ENCODE data around the gene ARPC1A. TPM values are rescaled to one million over a fixed set of nuclear protein-coding genes. Genes with fewer than 3 reads are reported as not detected.
A peak's percentile ranks its signal among the peaks of the same experiment; 100 is the strongest.
"Not testable (repeated sequence)": the region's sequence is repeated elsewhere in the genome, so short reads cannot be mapped to it uniquely, and the experiment has no call there.

The ARPC1A gene
- total RNA-seq, 2 donors from 2014 or later = 74.4 to 85.5 TPM

DNA sequence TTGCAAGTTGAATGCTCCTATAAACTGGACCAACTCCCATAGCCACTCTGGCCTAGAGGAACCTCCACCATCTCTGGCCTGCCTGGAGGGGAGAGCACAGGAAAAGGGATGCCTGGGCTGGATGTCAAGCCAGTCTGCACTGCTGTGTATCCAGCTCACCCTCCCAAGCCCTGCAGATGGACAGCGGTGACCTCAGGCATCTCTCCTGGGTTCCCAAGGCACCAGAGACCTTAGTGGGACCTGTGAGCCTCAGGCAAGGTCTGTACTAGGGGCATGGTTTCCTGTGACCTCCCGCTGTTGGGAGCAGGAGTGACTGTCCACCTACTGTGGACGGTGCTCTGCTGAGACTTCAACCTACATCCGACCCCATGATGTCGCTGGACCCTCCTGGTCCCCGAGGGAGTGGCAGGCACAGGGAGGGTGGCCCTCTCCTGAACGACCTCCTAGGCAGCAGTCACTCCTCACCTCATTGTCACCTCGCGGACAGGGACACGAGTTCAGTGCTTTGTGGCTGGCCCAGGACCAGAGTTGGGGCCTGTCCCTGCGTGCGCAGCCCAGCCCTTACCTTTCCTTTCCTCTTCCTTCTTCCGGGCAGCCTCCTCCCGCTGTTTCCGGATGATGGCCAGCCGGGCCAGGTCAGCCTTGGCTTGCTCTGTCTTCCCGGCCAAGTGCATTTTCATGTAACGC lies 71.7 kb downstream of the ARPC1A start:
- no peak for DNase-seq (ENCODE audit: low spot score)
- intact Hi-C loops (cut with DNase I) = no loop called here

DNA sequence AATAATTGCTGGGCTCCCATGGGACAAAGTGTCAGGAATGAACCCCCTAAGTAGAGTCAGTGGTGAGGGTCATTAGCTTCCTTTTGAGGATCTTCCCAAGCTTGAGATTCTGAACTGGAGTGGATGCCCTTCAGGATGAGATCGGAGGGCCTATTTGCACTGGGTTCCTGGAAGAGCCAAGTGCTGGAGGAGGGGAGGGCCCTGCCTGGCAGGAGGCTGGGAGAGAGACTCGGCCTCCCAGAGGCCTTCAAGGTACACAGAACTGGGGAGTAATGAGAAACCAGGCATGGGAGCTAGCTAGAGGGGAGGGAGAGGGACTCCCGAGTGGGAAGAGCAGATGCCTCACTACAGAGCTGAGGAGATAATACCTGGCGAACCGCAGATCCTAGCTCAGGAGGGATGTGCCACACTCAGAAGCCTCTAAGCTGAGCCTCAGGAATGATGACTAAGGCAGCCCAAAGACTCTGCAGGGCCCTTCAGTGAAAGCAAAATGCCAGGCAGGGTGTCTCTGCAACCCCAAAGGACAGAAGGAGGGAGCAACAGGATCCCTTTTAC lies 73.3 kb downstream of the ARPC1A start:
- no peak for DNase-seq (ENCODE audit: low spot score)
- intact Hi-C loops (cut with DNase I) = no loop called here

DNA sequence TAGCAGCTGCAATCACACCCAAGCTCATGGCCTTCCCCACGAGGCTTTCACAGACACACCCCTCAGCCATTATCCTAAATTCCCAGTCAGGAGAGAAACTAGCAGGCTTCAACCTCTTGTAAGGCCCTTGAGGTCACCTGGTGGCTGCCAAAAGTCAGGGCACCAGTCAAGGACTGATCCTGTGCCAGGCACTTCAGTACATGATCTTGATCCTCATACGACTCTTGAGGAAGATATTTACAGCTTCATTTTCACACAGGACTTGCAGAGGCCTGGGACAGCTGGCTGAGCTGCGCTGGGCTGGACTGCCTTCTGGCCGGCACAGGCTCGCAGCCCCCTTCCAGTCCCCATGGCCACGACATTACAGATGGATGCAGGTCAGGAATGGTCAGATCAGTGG lies 73.9 kb downstream of the ARPC1A start:
- intact Hi-C loops (cut with DNase I) = no loop called here
- DNase-seq (ENCODE audit: low spot score) = no peak

- DNase-seq (ENCODE audit: low spot score) = no peak
- intact Hi-C loops (cut with DNase I) = no loop called here
Observed at GRCh38 chr7:99402854-99403253, 77.2 kb downstream of the ARPC1A start.

DNA sequence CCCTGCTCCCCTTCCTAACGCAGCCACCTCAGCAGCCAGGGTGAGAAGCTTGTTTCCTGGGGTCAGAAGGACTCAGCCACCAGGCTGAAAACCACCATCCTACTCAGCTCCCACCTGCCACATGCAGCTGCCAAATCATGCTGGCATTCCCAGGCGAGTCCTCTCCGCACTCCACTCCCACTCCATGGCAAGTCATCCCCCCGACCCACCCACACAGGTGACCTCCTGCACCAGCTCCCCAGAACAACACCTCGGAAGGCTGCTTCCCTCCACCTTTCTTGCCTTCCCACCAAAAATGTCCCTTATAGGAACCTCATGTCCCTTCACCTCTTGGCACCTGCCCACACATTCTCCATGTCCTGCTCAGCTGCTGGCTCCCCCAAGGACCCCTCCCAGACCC lies 78.1 kb downstream of the ARPC1A start:
- no peak for DNase-seq (ENCODE audit: low spot score)
- intact Hi-C loops (cut with DNase I) = no loop called here

GRCh38 chr7:99404235-99404976 lies 78.7 kb downstream of the ARPC1A start:
- no peak for DNase-seq (ENCODE audit: low spot score)
- intact Hi-C loops (cut with DNase I) = no loop called here

DNA sequence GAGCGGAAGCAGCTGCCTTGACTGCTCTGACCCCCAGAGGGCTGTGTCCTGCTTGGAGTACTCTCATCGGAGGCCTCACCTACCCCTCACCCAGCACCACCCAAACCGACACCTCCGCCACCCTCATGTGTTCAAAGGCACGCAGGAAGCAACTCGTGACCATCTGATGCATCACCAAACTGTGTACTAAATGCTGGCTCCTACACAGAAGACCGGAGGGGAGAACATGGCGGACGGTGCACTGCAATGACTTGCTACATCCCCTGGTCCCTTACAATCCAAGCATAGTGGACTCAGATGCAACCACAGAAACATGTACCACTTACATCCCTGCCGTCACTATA lies 79.3 kb downstream of the ARPC1A start:
- no peak for DNase-seq (ENCODE audit: low spot score)
- intact Hi-C loops (cut with DNase I) = loop anchor here in 1 of 2 donors (5.0 kb wide), 1 partner anchor 47 kb away; no protein-coding TSS in a partner anchor

GRCh38 chr7:99406557-99406956 lies 80.9 kb downstream of the ARPC1A start:
- intact Hi-C loops (cut with DNase I) = loop anchor here in 1 of 2 donors (5.0 kb wide), 1 partner anchor 46 kb away; no protein-coding TSS in a partner anchor
- no peak for DNase-seq (ENCODE audit: low spot score)

GRCh38 chr7:99407872-99408378 lies 82.2 kb downstream of the ARPC1A start:
- intact Hi-C loops (cut with DNase I) = loop anchor here in 1 of 2 donors (5.0 kb wide), 1 partner anchor 44 kb away; no protein-coding TSS in a partner anchor
- DNase-seq (ENCODE audit: low spot score) = peak; percentile 95

DNA sequence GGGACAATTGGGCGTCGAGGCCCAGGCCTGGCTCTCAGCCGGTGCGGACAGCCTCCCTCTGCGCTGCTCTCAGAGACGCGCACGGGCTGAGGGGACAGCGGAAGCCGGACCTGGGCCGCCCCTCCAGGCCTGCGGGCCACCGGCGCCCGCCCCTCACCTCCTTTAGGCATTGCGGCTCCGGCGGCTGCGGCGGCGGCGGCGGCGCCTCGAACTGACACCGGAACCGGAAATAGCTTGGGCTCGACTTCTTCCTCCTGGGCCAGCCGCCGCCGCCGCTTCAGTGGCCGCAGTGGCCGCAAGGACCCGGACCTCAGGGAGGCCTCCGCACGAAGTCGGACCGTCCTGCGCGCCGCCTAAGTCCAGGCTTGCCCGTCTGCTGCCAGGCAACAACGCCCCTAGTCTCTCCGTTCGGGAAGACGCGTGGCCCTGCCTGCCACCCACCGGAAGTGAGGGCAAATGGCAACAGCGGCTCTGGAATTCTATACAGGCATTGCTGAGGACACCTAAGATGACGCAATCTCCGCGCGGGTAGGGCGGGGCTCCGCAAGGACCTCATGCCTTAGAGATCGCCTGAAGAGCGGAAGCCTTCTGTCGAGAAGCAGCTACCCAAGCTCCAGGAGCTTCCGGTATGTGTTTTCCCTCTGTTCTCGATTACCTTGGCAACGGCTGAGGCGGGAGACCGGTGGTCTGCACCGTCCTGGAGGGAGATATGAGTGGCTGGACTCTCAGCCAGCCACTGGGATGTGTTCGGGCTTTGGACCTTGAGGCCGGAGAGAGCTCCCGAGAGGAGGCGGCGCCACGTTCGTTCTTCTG lies 82.9 kb downstream of the ARPC1A start, which contains the start of the genes BUD31 and PDAP1:
TSS of gene BUD31 (plus strand) at position 591 of the 813 bp plus-strand sequence. CDS start 2,124 bp downstream, outside the sequence.
TSS of gene PDAP1 (minus strand) at position 219 of the 813 bp plus-strand sequence. CDS start at position 170, 49 bp downstream.
- intact Hi-C loops (cut with DNase I) = loop anchor here in 1 of 2 donors (5.0 kb wide), 1 partner anchor 44 kb away; no protein-coding TSS in a partner anchor
- peak; percentile 98 for DNase-seq (ENCODE audit: low spot score)

- no peak for DNase-seq (ENCODE audit: low spot score)
- intact Hi-C loops (cut with DNase I) = loop anchor here in 1 of 2 donors (5.0 kb wide), 1 partner anchor 43 kb away; no protein-coding TSS in a partner anchor
Observed at GRCh38 chr7:99409192-99409572, 83.5 kb downstream of the ARPC1A start.

DNA sequence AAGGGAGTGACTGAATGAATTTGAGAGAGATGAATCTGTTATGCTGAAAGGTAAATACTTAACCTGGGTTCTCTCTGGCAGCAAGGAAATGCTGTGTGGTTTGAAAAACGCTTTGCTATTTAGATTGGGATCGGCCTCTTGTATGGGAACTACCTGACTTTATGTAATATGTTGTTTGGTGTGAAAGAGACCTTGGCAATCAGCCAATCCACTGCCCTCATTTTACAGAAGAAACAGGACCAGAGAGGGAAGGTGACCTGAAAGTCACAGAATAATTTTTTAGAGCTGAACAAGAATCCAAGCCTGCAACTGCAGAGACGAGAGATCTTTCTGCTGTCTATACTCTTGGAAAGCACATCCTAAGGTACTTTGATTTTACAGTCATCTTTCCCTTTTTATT lies 84.1 kb downstream of the ARPC1A start:
- no peak for DNase-seq (ENCODE audit: low spot score)
- intact Hi-C loops (cut with DNase I) = loop anchor here in 1 of 2 donors (5.0 kb wide), 1 partner anchor 42 kb away; no protein-coding TSS in a partner anchor

GRCh38 chr7:99410635-99411034 lies 84.9 kb downstream of the ARPC1A start:
- DNase-seq (ENCODE audit: low spot score) = no peak
- intact Hi-C loops (cut with DNase I) = no loop called here

- intact Hi-C loops (cut with DNase I) = not testable (repeated sequence)
- peak; percentile 92 for DNase-seq (ENCODE audit: low spot score)
Observed at GRCh38 chr7:99415513-99416127, 89.9 kb downstream of the ARPC1A start.

Other genes starting within 250 kb of the ARPC1A start
- gene SMURF1, start 181.8 kb upstream of the ARPC1A start, total RNA-seq = 10 to 100 TPM; 25.0 to 27.2 TPM
- gene KPNA7, start 117.8 kb upstream of the ARPC1A start, total RNA-seq = not detected
- not detected for gene MYH16, start 53.1 kb upstream of the ARPC1A start, total RNA-seq
- 100 to 1,000 TPM; 102 to 144 TPM for gene ARPC1B, start 48.8 kb downstream of the ARPC1A start, total RNA-seq
- 10 to 100 TPM; 84.1 to 95.6 TPM for gene PDAP1, start 82.7 kb downstream of the ARPC1A start, total RNA-seq
- 10 to 100 TPM; 48.2 to 57.1 TPM for gene BUD31, start 83.1 kb downstream of the ARPC1A start, total RNA-seq
- gene PTCD1, start 112.9 kb downstream of the ARPC1A start, total RNA-seq = 1 to 10 TPM; 3.1 to 5.6 TPM
- 10 to 100 TPM; 22.9 to 25.7 TPM for gene CPSF4, start 113.0 kb downstream of the ARPC1A start, total RNA-seq
- gene ATP5MF, start 140.3 kb downstream of the ARPC1A start, total RNA-seq = 100 to 1,000 TPM; 143 to 200 TPM
- gene ZNF789, start 147.0 kb downstream of the ARPC1A start, total RNA-seq = 1 to 10 TPM; 8.0 to 9.8 TPM
- 10 to 100 TPM; 17.5 to 20.0 TPM for gene ZNF394, start 174.4 kb downstream of the ARPC1A start, total RNA-seq
- 1 to 10 TPM; 5.9 to 7.0 TPM for gene ZKSCAN5, start 178.8 kb downstream of the ARPC1A start, total RNA-seq
- gene FAM200A, start 226.2 kb downstream of the ARPC1A start, total RNA-seq = 1 to 10 TPM; 3.2 to 5.4 TPM
- gene ZNF655, start 232.7 kb downstream of the ARPC1A start, total RNA-seq = 10 to 100 TPM; 55.2 to 75.5 TPM

Measured in posterior vena cava (tissue), 2 donors.